HG02870 (cell line): ENCODE data around the gene OPCML.

Source experiments
- ATAC-seq: cut with Tn5 transposase; IDR thresholded peaks from one replicate; pipeline ENCODE4 v1.9.1; 2021; ENCODE audit warnings: mild to moderate bottlenecking, moderate library complexity; ENCODE audit not compliant: unreplicated experiment

OPCML gene

GRCh38 chr11:132601875-132602274 lies 930.4 kb downstream of the OPCML start:
- ATAC-seq: no peak

DNA sequence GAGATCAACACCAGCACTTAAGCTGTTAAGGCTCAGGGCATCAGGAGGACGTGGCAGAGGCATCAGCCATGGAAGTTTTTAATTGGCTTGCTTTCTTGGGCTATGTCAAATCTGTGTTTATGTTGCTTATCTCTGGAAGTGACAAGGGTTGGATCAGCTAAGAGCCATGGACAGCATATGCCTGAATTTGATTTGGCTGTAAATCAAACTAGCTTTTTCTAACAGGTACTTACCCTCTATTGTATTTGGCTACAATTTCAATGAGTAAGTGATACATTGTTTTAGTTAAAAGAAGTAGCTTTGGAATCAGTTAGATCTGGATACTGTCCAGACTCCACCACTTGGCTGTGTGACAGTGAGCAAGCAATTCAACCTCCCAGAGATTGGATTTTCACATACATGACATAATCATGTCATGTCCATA lies 936.6 kb downstream of the OPCML start:
- ATAC-seq: no peak

DNA sequence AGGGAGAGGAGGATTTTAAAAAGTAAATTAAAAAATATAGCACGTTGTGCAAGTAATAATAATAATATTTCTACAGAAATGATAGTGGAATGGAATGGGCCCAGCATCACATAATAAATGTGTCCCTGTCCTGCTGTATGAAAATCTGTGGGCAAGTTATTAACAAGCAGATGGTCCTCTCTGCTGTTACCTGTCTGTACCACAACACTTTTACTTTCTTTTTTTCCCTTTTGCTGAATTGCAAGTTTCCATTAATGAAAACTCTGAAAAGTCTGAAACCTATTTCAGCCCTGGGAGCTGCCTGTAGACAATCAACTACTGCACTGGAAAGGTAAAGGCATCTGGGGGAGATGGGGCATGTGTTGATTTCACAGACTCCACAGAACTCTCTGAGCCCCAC lies 937.1 kb downstream of the OPCML start:
- ATAC-seq: no peak

DNA sequence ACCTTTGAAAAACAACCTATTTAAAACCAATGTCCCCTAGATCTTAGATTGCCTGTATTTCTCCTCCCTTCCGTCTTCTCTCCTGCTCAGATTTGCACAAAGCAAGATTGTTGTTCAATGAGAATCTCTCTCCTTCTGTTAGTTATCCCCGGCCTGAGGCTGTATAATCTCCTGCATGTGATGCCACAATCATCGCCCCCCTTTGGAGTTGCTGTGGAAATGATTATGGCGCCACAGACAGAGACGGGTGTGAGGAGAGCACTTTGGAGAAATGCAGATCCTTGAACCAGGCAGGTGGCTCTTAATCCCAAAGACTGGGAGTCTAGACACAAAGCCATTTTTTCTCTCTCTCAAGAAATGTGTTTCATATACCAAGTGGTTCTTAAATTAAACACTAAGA lies 941.3 kb downstream of the OPCML start:
- no peak for ATAC-seq

DNA sequence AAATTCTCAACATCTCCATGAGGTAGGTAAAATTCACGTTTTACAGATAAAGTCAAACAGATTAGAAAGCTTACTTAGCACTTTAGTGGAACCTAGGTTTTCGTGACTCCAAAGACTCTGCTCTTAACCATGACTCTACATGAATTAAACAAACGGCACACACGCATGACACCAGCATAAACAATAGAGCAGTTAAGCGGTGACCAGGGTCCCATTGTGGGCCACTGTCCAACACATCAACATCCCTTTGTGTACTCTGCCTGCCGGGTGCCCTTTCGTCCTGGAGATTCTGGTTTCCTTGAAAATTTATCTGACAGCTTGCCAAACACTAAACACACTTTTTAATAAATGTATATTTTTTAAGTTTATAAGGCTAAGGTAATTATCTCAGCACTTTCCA lies 941.7 kb downstream of the OPCML start:
- ATAC-seq: no peak

GRCh38 chr11:132589791-132590190 lies 942.5 kb downstream of the OPCML start:
- ATAC-seq: no peak

DNA sequence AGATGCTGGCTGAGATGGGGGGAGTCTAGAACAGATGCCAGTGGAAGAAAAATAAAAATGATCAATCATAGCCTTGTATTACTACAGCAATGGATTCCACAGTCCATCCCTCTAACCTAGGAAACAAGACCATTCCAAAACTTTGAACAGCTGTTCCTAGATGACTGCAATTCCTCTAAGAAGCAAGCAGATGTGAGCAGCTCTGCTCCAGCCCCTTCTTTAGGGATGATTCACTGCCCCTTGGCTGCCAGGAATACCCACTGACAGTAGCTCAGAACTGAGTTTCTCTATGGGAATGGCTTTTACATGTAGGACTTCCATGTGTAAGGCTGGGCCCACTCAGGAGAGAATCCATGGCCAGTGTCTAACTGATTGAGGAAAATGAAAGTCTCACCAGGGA lies 943.9 kb downstream of the OPCML start:
- no peak for ATAC-seq

GRCh38 chr11:132587716-132588115 lies 944.6 kb downstream of the OPCML start:
- no peak for ATAC-seq

GRCh38 chr11:132586801-132587200 lies 945.5 kb downstream of the OPCML start:
- ATAC-seq: no peak

DNA sequence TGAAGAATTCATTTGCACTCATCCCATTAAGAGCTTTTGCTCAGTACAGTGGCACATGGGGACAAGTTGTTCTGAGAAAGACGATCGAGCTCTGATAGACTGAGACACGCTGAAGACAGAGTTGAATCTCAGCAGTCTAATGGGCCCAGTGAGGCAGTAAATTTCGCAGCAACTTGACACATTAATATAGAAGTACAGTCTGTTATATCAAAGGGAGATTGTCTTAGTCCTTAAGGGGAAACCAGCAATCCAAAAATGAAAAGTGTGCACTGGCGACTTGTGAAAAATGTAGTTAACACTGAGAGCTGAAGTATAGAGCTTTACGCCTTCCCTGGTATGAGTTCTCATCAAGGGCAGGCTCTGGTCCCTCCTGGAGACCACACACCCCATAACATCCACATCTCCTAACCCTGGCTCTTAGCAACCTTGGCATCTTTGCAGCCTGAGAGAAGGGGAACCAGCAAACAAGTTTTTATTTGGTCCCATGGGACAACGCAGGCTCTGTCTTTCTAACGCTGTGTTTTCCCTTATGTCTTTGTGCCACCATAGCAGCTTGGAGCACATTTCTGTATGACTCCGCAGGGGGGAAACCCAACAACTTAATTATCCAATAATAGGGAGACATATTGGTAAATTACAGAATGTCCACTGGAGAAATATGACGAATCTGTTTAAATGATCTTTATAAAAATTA lies 952.5 kb downstream of the OPCML start:
- ATAC-seq: no peak

DNA sequence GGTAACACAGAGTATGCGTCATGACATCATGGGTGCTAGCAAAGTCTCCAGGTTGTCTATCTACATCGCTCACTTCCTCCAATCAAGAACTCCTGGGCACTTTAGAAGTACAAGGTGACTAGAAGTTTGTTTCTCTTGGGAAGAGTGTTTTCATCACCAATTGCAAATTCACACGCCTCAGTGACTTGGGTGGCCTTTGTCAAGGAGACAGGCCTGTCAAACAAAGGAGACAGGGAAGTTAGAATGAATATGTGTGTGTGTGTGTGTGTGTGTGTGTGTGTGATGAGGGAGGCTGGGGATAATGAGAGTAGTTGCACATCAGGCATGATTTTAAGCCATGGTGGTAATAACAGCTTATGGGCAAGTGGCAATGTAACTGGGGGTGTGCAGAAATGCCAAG lies 953.2 kb downstream of the OPCML start:
- ATAC-seq: no peak

- no peak for ATAC-seq
Observed at GRCh38 chr11:132578580-132578979, 953.7 kb downstream of the OPCML start.

DNA sequence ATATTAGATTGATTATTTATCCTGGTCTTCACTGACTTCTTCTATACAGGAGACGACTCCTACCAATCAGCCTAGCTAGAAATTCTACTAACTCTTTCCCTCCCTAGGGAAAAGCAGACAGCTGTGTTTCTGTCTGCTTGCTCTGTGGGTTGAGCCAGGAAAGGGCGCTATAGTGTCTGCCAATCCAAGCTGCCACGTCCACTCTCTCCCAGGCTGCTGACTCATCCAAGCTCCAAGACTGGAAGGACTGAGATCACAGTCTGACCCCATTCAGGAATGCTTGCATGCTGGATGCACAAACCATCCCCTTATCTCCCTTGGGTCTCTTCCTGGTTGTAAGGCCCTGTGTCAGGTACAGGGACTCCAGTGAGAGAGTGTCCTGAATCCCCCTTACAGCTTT lies 955.6 kb downstream of the OPCML start:
- no peak for ATAC-seq

- ATAC-seq: no peak
Observed at GRCh38 chr11:132564091-132564885, 968.0 kb downstream of the OPCML start.

- no peak for ATAC-seq
Observed at GRCh38 chr11:132563050-132563449, 969.3 kb downstream of the OPCML start.

DNA sequence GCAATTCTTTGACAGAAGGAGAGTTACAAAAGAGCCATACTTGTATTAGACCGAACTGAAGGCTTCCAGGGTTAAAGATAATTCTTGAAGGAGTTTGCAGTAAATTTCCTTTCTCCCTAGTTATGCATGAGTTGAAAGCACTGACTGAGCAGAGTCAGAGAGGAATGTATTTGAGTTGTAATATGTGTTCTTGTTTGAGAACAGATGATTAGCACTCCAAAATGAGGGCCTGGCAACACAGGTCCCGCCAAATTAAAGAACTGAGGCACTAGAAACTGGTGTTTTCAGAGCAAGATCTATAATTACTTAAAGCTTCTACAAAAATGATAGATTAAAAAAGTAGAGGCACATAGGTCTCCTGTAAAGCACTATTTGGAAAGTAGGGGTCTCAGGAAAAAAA lies 970.4 kb downstream of the OPCML start:
- ATAC-seq: no peak

- ATAC-seq: no peak
Observed at GRCh38 chr11:132559331-132560036, 972.8 kb downstream of the OPCML start.

GRCh38 chr11:132556316-132556715 lies 976.0 kb downstream of the OPCML start:
- no peak for ATAC-seq

DNA sequence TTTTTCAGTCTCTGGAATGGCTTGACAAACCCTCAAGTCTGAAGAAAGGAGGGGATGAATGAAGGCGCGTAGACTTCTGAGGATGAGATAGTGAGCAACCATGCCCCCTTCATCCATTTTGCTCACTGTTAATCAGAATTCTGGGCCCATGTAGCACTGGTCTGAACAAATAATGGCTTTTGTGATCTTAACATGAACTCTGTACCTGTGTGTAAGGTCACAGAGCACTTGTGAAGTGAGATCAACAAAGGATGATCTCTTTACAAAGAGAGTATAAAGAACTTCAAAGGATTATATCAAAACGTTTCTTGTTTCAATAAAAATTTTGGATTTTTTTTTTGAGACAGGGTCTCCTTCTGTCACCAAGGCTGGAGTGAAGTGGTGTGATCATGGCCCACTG lies 976.7 kb downstream of the OPCML start:
- no peak for ATAC-seq

- no peak for ATAC-seq
Observed at GRCh38 chr11:132551016-132551415, 981.3 kb downstream of the OPCML start.

DNA sequence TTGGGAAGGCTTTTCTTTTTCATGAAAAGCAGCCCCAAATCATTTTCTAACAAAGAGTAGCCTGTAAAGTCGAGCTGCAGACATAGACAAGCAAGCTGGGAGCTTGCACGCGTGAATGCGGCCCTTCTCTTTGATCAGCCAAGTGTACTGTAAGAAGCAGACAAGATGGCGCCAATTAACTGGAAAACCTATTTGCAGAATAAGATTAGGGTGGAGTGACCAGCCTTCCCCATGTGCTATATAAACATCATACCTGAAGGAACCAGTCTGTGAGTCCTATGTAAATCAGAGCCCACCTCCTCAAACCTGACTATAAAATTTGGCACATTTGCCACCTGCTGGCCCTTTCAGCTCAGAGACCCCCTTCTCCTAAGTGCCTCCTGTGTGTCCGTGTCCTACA lies 982.7 kb downstream of the OPCML start:
- no peak for ATAC-seq

- no peak for ATAC-seq
Observed at GRCh38 chr11:132549001-132549400, 983.3 kb downstream of the OPCML start.
